HG02571 (cell line): ENCODE measurements around the gene EHD4.

ENCODE experiments used
- ATAC-seq: cut with Tn5 transposase; IDR thresholded peaks from one replicate; pipeline ENCODE4 v1.9.1; 2021; ENCODE audit warnings: mild to moderate bottlenecking, moderate library complexity; ENCODE audit not compliant: unreplicated experiment

Gene EHD4

GRCh38 chr15:41899854-41900442 is 72.4 kb downstream of the EHD4 start:
- ATAC-seq = no peak

GRCh38 chr15:41897363-41897799 is 75.0 kb downstream of the EHD4 start:
- no peak for ATAC-seq

GRCh38 chr15:41896566-41896965 is 75.8 kb downstream of the EHD4 start:
- ATAC-seq = no peak

- no peak for ATAC-seq
Measured at GRCh38 chr15:41895957-41896356, 76.4 kb downstream of the EHD4 start.

- no peak for ATAC-seq
Measured at GRCh38 chr15:41895491-41895890, 76.9 kb downstream of the EHD4 start.

GRCh38 chr15:41894791-41895463 is 77.4 kb downstream of the EHD4 start:
- ATAC-seq = peak; percentile 83

GRCh38 chr15:41894251-41894790 is 78.0 kb downstream of the EHD4 start:
- ATAC-seq = no peak

- ATAC-seq = no peak
Measured at GRCh38 chr15:41893422-41894250, 78.7 kb downstream of the EHD4 start, which contains the start of gene SPTBN5. Gene SPTBN5 (minus strand): TSS chr15:41894053. CDS start chr15:41893497, 556 bp downstream.

GRCh38 chr15:41892621-41893421 is 79.5 kb downstream of the EHD4 start:
- ATAC-seq = no peak

GRCh38 chr15:41891946-41892345 is 80.4 kb downstream of the EHD4 start:
- ATAC-seq = no peak

- no peak for ATAC-seq
Measured at GRCh38 chr15:41891226-41891625, 81.1 kb downstream of the EHD4 start.

- no peak for ATAC-seq
Measured at GRCh38 chr15:41890050-41890690, 82.2 kb downstream of the EHD4 start.

- ATAC-seq = no peak
Measured at GRCh38 chr15:41888662-41889253, 83.6 kb downstream of the EHD4 start.

GRCh38 chr15:41887893-41888292 is 84.5 kb downstream of the EHD4 start:
- ATAC-seq = no peak

- no peak for ATAC-seq
Measured at GRCh38 chr15:41887161-41887560, 85.2 kb downstream of the EHD4 start.

GRCh38 chr15:41886741-41887140 is 85.6 kb downstream of the EHD4 start:
- ATAC-seq = no peak

GRCh38 chr15:41885841-41886240 is 86.5 kb downstream of the EHD4 start:
- ATAC-seq = no peak

GRCh38 chr15:41885321-41885720 is 87.0 kb downstream of the EHD4 start:
- no peak for ATAC-seq

GRCh38 chr15:41884458-41884857 is 87.9 kb downstream of the EHD4 start:
- no peak for ATAC-seq

GRCh38 chr15:41883484-41883825 is 88.9 kb downstream of the EHD4 start:
- no peak for ATAC-seq
